ENCODE measurements around the gene CHN1.

The CHN1 gene

GRCh38 chr2:174918886-174919526 lies 86.2 kb downstream of the CHN1 start:
- no peak for DNase-seq

GRCh38 chr2:174916270-174916930 lies 88.8 kb downstream of the CHN1 start:
- no peak for DNase-seq

GRCh38 chr2:174914853-174915760 lies 90.1 kb downstream of the CHN1 start:
- no peak for DNase-seq

- DNase-seq: no peak
Measured at GRCh38 chr2:174908284-174908683, 96.9 kb downstream of the CHN1 start.

GRCh38 chr2:174903264-174903556 lies 102.0 kb downstream of the CHN1 start:
- DNase-seq: no peak

GRCh38 chr2:174902506-174903263 lies 102.5 kb downstream of the CHN1 start:
- DNase-seq: no peak

- peak; percentile 9 to 28 for DNase-seq
Measured at GRCh38 chr2:174901075-174901474, 104.1 kb downstream of the CHN1 start.

GRCh38 chr2:174897286-174897685 lies 107.9 kb downstream of the CHN1 start:
- DNase-seq: no peak

GRCh38 chr2:174893018-174893417 lies 112.2 kb downstream of the CHN1 start:
- DNase-seq: no peak

- no peak for DNase-seq
Measured at GRCh38 chr2:174892546-174892945, 112.6 kb downstream of the CHN1 start.

- DNase-seq: no peak
Measured at GRCh38 chr2:174888646-174889271, 116.4 kb downstream of the CHN1 start.

GRCh38 chr2:174888146-174888545 lies 117.0 kb downstream of the CHN1 start:
- DNase-seq: no peak

GRCh38 chr2:174882416-174882815 lies 122.8 kb downstream of the CHN1 start:
- no peak for DNase-seq

- DNase-seq: no peak
Measured at GRCh38 chr2:174881678-174882077, 123.5 kb downstream of the CHN1 start.

GRCh38 chr2:174878537-174879147 lies 126.5 kb downstream of the CHN1 start:
- no peak for DNase-seq

- DNase-seq: no peak
Measured at GRCh38 chr2:174877751-174878150, 127.4 kb downstream of the CHN1 start.

GRCh38 chr2:174877301-174877700 lies 127.9 kb downstream of the CHN1 start:
- DNase-seq: no peak

- no peak for DNase-seq
Measured at GRCh38 chr2:174874085-174874484, 131.1 kb downstream of the CHN1 start.

GRCh38 chr2:174873471-174873870 lies 131.7 kb downstream of the CHN1 start:
- DNase-seq: no peak

GRCh38 chr2:174870787-174871186 lies 134.4 kb downstream of the CHN1 start:
- no peak for DNase-seq

GRCh38 chr2:174868878-174869277 lies 136.3 kb downstream of the CHN1 start:
- DNase-seq: no peak

- no peak for DNase-seq
Measured at GRCh38 chr2:174866421-174866820, 138.8 kb downstream of the CHN1 start.
